GM21576 (cell line): Measurements from ENCODE around the gene RAB3C.
"Not testable (repeated sequence)": the region's sequence is repeated elsewhere in the genome, so short reads cannot be mapped to it uniquely, and the experiment has no call there.

Experiments
- ATAC-seq: cut with Tn5 transposase; IDR thresholded peaks from one replicate; pipeline ENCODE4 v1.9.1; 2021; ENCODE audit warnings: mild to moderate bottlenecking, moderate library complexity; ENCODE audit not compliant: unreplicated experiment

RAB3C gene, protein sequence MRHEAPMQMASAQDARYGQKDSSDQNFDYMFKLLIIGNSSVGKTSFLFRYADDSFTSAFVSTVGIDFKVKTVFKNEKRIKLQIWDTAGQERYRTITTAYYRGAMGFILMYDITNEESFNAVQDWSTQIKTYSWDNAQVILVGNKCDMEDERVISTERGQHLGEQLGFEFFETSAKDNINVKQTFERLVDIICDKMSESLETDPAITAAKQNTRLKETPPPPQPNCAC

DNA sequence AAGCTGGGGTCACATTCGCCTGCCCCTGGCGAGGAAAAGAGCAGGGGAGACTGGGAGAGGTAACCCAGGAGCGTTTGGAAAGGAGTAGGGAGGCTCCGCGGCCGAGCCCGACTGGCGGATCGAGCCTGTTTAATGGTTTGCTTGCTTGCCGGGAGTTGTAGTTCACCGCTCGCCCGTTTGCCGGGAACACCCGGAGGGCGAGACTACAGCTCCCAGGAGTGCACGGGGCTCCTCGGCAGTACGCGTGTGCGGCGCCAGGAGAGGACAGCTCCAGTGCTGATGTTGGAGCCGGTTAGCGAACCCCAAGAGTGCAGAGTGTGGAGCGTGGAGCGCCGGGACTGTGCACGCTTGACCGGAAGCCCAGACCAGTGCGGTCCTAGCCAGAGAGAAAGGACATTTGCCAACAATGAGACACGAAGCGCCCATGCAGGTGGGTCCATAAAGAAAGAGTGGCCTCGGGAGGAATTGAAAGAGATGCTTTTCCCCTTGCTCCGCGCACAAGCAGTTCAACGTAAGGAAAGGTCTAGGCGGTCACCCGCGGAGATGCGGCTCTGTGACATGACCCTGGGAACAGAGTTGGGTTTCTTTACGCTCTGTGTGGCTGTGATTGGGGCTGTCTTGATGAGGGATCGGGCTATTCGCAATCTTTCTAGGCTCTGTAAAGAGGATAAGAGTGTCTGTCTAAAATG is at the start of gene RAB3C:
TSS of gene RAB3C (plus strand) at position 273 of the 689 bp plus-strand sequence. CDS start at position 407, 134 bp downstream.
- ATAC-seq: peak; percentile 100

DNA sequence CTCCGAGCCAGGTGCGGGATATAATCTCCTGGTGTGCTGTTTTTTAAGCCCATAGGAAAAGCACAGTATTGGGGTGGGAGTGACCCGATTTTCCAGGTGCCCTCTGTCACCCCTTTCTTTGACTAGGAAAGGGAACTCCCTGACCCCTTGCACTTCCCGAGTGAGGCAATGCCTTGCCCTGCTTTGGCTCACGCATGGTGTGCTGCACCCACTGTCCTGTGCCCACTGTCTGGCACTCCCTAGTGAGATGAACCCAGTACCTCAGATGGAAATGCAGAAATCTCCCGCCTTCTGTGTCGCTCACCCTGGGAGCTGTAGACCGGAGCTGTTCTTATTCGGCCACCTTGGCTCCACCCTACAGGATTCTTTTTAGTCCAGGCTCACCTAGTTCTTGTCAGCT is 40.9 kb upstream of the RAB3C start:
- ATAC-seq: not testable (repeated sequence)

DNA sequence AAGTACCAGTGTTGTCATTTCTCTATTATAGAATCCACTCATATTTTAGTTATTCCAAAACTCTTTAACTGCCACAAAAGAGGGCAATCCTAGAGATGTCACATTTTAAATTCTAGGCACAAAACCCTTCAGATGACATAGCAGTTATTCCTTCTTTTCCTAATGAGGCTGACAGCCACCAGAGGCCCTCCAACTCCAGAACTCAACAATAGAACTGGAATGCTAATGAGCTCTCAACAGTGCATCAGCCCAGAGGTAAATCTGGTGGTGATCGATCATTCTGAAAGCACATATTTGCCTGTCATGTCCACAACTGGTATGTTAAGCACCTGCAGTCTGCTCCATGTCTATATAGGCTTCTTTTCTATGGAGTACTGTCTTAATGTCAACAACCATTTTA is 40.2 kb upstream of the RAB3C start:
- no peak for ATAC-seq

DNA sequence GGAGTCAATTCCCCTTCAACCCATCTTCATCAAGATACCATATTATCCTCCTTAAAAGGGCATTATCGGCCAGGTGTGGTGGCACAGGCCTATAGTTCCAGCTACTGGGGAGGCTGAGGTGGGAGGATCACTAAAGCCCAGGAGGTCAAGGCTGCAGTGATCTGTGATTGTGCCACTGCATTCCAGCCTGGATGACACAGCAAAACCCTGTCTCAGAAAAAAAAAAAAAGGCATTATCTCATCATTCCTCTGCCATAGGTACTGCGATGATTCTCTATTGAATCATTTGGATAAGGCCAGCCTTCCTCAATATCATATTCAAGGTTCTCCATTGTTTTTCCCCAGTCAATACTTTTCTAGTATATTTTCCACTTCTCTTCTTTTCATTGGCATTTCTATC is 39.2 kb upstream of the RAB3C start:
- no peak for ATAC-seq

DNA sequence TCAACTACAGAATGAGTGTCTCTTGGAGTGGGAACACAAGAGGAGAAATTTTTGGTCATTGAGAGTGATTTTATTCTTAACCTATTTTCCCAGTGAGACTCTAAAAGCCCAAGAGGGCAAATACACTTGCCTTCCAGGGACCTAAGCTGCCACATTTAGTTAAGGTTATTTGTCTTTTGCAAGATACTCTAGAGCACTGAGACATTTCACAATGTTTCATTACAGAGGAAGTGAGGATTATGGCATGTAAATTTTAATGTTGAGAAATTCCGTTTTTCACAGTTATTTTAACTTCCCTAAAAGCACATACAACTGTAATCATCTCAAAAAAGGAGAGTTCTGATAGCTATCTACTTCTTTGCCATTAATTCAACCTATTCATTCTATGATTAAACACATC is 38.7 kb upstream of the RAB3C start:
- no peak for ATAC-seq

DNA sequence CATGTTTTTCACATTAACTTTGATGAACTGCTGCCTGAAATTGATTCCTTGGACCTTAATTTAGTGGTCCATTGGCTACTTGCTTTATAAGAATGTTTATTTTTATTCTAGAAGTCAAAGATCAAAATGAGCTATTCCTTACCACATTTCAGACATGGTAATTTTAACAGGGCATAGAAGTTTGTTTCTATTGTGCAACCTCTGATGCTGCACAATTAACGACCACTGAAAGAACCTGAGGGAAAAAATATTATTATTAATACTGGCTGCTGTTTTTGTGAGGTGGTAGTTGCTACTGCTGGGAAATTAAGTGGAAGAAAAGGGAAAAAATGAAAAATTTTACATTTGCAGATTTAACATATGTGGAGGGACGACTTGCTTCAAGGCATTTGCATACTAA is 37.9 kb upstream of the RAB3C start:
- ATAC-seq: no peak

DNA sequence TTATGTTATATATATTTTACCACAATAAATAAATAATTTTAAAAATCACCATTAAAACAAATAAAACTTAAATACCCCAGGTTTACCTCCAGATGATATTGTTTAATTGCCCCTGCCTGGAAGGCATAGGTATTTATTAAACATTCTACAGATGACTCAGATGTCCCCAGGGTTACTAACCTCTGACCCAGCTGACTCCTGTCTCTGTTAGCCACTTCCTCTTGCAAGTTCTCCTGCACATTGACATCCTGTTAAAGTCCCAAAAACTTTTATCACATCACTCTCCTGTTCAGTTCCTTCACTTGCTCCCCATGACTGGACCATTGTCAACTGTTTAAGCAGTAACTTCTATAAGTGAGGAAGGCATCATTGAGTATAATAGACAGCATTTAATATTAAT is 37.0 kb upstream of the RAB3C start:
- ATAC-seq: peak; percentile 90

DNA sequence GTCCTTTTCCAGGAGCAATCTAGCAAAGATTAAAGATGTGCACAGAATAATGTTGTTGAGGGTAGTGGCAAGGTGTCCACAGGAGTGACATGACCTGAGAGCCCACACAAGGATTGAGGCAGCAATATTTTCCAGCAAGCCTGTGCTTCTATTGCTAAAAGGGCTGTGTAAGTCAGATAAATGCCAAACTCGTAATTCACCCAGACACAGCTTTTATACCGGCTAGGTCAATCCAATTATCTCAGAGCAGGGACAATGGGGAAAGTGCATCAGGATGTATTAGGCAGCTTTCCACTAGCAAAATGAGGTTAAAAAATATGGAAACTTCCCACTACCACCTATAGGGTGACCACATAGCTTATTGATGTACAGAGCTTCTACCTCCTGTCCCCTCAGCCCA is 34.8 kb upstream of the RAB3C start:
- ATAC-seq: no peak

DNA sequence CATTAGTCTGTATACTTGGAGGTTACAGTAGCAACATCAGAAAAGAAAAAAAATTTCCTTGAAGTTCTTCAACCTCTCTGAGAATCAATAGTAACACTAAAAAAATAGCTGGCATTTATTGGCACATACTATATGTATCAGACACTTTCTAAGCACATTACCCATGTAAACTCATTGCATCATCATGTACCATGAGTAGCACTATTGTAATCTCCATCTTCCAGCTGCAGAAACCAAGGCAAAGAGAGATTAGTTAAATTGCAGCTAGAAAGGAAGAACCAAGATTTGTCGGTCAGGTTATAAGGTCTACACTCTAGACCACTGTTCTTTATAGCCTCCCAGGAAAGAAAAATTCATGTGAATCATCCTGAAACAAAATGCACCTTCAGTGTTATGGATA is 31.4 kb upstream of the RAB3C start:
- no peak for ATAC-seq

DNA sequence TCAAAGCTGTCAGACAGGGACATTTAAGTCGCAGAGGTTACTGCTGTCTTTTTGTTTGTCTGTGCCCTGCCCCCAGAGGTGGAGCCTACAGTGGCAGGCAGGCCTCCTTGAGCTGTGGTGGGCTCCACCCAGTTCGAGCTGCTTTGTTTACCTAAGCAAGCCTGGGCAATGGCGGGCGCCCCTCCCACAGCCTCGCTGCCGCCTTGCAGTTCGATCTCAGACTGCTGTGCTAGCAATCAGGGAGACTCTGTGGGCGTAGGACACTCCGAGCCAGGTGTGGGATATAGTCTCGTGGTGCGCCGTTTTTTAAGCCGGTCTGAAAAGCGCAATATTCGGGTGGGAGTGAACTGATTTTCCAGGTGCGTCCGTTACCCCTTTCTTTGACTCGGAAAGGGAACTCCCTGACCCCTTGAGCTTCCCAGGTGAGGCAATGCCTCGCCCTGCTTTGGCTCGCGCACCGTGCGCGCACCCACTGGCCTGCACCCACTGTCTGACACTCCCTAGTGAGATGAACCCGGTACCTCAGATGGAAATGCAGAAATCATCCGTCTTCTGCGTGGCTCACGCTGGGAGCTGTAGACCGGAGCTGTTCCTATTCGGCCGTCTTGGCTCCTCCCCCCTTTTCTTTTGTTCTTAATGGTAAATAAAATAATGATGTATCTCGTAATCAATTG is 25.1 kb upstream of the RAB3C start:
- ATAC-seq: not testable (repeated sequence)

DNA sequence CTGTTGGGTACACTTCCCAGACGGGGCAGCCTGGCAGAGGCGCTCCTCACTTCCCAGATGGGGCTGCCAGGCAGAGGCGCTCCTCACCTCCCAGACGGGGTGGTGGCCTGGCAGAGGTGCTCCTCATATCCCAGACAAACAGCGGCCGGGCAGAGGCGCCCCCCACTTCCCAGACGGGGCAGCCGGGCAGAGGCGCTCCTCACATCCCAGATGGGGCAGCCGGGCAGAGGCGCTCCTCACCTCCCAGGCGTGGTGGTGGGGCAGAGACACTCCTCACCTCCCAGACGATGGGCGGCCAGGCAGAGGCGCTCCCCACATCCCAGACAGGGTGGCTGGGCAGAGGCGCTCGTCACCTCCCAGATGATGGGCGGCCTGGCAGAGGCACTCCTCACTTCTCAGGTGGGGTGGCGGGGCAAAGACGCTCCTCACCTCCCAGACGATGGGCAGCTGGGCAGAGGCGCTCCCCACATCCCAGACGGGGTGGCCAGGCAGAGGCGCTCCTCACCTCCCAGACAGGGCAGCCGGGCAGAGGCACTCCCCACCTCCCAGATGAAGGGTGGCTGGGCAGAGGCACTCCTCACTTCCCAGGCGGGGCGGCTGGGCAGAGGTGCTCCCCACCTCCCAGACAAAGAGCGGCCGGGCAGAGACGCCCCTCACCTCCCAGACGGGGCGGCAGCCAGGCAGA is 19.7 kb upstream of the RAB3C start:
- ATAC-seq: not testable (repeated sequence)

DNA sequence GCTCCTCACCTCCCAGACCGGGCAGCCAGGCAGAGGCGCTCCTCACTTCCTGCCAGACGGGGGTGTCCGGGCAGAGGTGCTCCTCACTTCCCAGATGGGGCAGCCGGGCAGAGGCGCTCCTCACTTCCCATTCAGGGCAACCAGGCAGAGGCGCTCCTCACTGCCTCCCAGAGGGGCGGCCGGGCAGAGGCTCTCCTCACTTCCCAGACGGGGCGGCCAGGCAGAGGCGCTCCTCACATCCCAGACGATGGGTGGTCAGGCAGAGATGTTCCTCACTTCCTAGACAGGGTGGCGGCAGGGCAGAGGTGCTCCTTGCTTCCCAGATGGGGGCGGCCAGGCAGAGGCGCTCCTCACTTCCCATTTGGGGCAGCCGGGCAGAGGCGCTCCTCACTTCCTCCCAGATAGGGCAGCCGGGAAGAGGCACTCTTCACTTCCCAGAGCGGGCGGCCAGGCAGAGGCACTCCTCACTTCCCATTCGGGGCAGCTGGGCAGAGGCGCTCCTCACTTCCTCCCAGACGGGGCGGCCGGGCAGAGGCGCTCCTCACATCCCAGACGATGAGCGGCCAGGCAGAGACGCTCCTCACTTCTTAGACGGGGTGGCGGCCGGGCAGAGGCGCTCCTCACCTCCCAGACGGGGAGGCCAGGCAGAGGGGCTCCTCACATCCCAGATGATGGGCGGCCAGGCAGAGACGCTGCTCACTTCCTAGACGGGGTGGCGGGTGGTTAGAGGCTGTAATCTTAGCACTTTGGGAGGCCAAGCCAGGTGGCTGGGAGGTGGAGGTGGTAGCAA is 18.6 kb upstream of the RAB3C start:
- ATAC-seq: not testable (repeated sequence)

DNA sequence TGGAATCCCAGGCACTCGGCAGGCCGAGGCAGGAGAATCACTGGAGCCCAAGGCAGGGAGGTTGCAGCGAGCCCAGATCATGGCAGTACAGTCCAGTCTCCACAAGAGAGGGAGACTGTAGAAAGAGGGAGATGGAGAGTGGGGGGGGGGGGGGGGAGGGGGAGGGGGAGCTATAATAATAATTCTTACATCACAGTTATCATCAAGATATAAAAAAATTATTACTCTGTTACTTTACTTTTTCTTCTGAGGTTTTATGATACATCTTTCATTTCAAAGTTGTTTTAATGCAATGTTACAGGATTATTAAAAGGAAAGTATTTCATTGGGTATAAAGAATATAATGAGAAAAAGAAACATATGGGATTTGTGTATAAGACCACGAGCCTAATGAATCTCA is 17.8 kb upstream of the RAB3C start:
- ATAC-seq: no peak

DNA sequence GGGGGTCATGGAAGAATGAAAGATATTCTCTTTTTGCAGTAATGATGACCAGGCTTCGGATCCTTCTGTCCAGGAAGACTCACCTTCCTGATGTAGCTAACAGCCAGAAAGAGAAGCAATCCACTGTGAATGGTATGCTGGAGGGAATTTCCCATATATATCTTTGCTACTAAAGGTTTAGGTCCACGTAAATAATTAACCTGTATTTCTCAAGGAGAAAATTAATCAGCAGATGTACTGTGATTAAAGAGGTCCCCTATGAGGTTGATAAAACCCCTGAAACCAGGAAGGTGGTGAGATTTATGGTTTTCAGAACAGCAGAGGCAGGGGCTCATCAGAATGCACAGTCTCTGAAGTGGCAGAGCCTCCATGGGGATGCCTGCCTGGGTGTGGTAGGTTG is 11.4 kb upstream of the RAB3C start:
- ATAC-seq: no peak

DNA sequence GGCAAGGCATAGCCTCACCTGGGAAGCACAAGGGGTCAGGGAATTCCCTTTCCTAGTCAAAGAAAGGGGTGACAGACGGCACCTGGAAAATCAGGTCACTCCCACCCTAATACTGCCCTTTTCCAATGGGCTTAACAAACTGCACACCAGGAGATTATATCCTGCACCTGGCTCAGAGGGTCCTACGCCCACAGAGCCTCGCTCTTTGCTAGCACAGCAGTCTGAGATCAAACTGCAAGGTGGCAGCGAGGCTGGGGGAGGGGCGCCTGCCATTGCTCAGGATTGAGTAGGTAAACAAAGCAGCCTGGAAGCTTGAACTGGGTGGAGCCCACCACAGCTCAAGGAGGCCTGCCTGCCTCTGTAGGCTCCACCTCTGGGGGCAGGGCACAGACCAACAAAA is 9.9 kb upstream of the RAB3C start:
- ATAC-seq: not testable (repeated sequence)

DNA sequence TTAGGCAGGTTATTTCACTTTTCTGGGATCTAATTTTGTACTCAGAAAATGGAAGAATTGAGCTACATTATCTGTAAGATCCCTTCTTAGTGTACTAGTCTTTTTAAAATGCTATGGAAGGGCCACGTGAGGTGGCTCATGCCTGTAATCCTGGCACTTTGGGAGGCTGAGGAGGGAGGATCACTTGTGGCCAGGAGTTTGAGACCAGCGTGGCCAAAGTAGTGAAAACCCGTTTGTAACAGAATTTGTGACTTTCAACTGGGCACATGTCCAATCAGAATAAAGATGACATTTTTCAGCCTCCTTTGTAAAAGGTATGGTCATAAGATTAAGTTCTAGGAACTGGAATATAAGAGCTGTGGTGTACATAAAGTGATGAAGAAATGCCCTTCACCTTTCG is 3.1 kb upstream of the RAB3C start:
- no peak for ATAC-seq

DNA sequence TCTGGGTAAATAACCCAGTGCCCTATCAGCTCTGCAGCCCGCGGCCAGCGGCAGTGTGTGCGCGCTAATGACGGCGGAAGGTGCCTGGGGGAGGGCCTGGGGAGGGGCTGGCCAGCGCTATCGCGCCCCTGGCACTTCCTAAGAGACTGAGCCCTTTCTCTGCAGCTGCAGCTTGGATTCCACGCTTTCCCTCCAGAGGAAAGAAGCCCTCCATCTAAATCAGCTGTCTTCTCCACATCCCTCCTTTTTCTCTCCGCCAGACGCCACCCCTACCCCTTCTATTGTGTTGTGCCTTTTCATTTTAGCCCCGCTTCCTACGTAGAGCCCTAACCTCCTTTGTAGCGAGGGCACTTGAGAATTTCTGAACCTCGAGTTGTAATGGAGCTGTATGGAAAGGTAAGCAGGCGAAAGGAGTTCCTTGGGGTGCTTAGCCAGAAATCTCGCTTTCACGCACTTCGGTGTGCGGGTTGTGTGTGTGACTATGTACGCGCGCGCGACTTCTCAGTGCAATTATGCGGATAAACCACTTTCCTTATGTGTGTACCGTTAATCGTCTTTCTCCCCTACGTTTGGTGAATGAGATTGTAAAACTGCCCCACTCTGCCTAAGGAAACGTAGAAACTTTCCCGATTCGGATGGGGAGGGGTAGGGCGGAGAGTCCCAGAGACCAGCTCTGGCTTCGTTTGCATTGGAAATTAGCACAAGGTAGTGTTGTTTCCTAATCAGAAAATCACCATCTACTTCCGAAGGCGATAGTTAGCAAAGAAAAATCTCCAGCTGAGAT is 664 bp upstream of the RAB3C start:
- ATAC-seq: peak; percentile 21

DNA sequence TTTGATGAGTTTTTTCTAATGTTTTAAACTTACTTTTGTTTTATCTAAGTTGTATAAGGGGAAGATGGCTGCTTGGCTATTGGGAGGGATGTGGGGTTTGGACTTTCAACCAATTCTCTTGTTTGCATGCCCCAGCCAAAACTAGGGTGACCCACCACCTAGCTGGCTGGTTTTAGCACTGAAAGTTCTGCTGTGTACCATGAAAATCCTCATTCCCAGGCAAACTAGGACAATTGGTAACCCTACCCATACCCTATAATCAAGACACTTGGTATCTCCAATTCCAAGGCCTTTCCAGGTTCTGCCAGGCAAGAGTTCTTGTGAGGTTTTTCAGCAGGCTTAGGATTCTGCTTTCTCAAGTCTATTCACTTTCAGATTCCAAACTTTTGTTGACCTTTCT is 13.1 kb downstream of the RAB3C start:
- no peak for ATAC-seq

DNA sequence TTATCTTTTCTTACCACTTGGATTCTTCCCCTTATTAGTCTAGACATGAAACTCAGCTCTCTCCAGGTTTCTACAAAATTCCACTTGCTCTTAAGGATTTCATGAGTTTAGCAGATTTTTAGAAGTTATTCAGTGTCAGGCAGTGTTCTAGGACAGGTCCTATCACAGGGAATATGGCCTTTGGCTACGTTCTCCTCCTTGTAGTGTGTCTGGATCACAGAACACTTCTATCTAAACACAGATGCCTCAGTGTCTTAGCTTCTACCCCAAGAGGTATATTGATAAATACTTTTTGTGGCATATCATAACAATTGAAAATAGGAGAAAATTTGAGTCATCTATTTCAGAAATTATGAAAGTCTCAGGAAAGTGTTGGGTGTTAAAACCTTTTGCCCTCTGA is 15.6 kb downstream of the RAB3C start:
- ATAC-seq: no peak

DNA sequence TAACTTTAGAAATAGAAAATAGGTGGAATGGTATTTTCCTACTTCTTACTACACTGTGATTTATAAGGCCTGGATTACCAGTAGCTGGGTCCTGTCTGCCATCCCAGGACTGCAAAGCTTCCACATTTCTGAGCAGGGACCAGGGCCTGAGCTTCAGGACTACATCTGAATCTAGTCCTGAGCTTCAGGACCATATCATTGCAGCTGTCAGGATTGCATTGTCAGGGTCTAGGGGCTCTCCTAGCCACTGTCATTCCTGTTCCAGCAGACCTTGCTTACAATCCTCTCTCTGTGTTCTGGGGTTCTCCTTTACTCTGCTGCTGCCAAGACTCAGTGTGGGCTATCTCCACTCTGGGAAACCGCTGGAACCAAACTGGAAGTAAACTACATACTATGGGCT is 16.3 kb downstream of the RAB3C start:
- ATAC-seq: no peak
